T-helper 1 cell treated with Interleukin-12 subunit alpha and Interleukin-12 subunit beta and Interleukin-4 antibody, amounts not matched to agents 30 μg/mL and 1 μg/mL, for 36 hours (primary cell): ENCODE data around the gene RNFT2.
A peak's percentile ranks its signal among the peaks of the same experiment; 100 is the strongest.

ENCODE experiments used
- H3K27ac Mint-ChIP-seq: one replicate; pipeline ENCODE4 v1.8.0; 2021; ENCODE audit warnings: mild to moderate bottlenecking, mixed read lengths
- H3K27me3 Mint-ChIP-seq: one replicate; pipeline ENCODE4 v1.8.0; 2021; ENCODE audit warnings: low read depth, mixed read lengths
- H3K36me3 Mint-ChIP-seq: one replicate; pipeline ENCODE4 v1.8.0; 2021; ENCODE audit warnings: low read depth, mixed read lengths
- H3K4me1 Mint-ChIP-seq: one replicate; pipeline ENCODE4 v1.8.0; 2021; ENCODE audit warnings: low read depth, mixed read lengths
- H3K4me3 Mint-ChIP-seq: one replicate; pipeline ENCODE4 v1.8.0; 2021; ENCODE audit warnings: mild to moderate bottlenecking, moderate library complexity, mixed read lengths
- H3K9me3 Mint-ChIP-seq: one replicate; pipeline ENCODE4 v1.8.0; 2021; ENCODE audit warnings: mixed read lengths

The RNFT2 gene, protein sequence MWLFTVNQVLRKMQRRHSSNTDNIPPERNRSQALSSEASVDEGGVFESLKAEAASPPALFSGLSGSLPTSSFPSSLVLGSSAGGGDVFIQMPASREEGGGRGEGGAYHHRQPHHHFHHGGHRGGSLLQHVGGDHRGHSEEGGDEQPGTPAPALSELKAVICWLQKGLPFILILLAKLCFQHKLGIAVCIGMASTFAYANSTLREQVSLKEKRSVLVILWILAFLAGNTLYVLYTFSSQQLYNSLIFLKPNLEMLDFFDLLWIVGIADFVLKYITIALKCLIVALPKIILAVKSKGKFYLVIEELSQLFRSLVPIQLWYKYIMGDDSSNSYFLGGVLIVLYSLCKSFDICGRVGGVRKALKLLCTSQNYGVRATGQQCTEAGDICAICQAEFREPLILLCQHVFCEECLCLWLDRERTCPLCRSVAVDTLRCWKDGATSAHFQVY

GRCh38 chr12:116737774-116738657 lies at the start of gene RNFT2, which contains the start of gene SPRING1:
Gene RNFT2 (plus strand): TSS chr12:116738315. CDS start chr12:116740498, 2,183 bp downstream.
Gene SPRING1 (minus strand): TSS chr12:116738069. CDS start chr12:116737900, 169 bp downstream.
- Mint-ChIP-seq H3K9me3 (no peaks in the 10 kb centered on the region), H3K27me3 (no peaks in the 10 kb centered on the region), H3K4me3 (peak within 1 kb of the TSS; percentile 98), H3K36me3 (peaks cover 12% of the 10 kb centered on the region), H3K27ac (peak within 1 kb of the TSS; percentile 83), H3K4me1 (peaks cover 21% of the 10 kb centered on the region)

GRCh38 chr12:116689521-116689920 lies 48.6 kb upstream of the RNFT2 start:
- peaks cover 8% of the 10 kb centered on the region for H3K4me1 Mint-ChIP-seq
- no peaks in the 10 kb centered on the region for H3K9me3 Mint-ChIP-seq
- H3K36me3 Mint-ChIP-seq, result no peaks in the 10 kb centered on the region
- H3K27me3 Mint-ChIP-seq, result peaks cover 24% of the 10 kb centered on the region
- H3K4me3 Mint-ChIP-seq, result no peak overlapping the region
- no peak overlapping the region for H3K27ac Mint-ChIP-seq

GRCh38 chr12:116689979-116690744 lies 48.0 kb upstream of the RNFT2 start:
- Mint-ChIP-seq H3K36me3 (no peaks in the 10 kb centered on the region), H3K4me3 (no peak overlapping the region), H3K4me1 (peaks cover 11% of the 10 kb centered on the region), H3K27me3 (peaks cover 30% of the 10 kb centered on the region), H3K27ac (no peak overlapping the region), H3K9me3 (no peaks in the 10 kb centered on the region)

- no peaks in the 10 kb centered on the region for H3K36me3 Mint-ChIP-seq
- peaks cover 11% of the 10 kb centered on the region for H3K4me1 Mint-ChIP-seq
- no peak overlapping the region for H3K4me3 Mint-ChIP-seq
- no peaks in the 10 kb centered on the region for H3K9me3 Mint-ChIP-seq
- no peak overlapping the region for H3K27ac Mint-ChIP-seq
- H3K27me3 Mint-ChIP-seq, result peaks cover 37% of the 10 kb centered on the region
These were observed 46.9 kb upstream of the RNFT2 start for GRCh38 chr12:116691205-116691604.

DNA sequence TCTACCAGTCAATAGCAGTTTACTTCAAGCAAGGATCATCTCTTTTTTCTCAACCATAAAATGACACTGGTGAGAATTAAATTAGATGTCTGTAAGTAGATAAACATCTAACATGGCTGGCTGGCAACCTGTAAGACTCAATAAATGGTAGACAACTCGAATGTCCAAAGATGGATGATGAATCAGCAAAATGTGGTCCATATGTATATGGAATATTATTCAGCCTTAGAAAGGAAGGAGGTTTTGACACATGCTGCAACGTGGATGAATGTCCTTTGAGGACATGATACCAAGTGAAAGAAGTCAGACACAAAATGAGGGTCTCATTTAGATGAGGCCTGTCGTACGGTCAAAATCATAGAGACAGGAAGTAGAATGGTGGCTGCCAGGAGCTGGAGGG lies 46.5 kb upstream of the RNFT2 start:
- H3K4me1 Mint-ChIP-seq, result peaks cover 11% of the 10 kb centered on the region
- peaks cover 41% of the 10 kb centered on the region for H3K27me3 Mint-ChIP-seq

DNA sequence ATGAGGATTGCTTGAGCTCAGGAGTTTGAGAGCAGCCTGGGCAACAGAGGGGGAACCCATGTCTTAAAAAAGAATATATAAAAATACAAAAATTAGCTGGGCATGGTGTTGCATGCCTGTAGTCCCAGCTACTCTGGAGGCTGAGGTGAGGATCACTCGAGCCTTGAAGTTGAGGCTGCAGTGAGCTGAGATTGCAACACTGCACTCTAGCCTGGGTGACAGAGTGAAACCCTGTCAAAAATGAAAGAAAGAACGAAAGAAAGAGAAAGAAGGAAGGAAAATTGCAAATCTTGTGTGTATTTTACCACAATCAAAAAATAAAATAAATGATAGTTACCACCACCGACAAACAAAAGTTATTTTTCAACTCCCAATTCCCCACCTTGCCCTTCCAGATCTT lies 45.5 kb upstream of the RNFT2 start:
- H3K4me1 Mint-ChIP-seq, result peaks cover 11% of the 10 kb centered on the region
- no peaks in the 10 kb centered on the region for H3K36me3 Mint-ChIP-seq
- peak overlapping the region; percentile 21 for H3K4me3 Mint-ChIP-seq
- H3K9me3 Mint-ChIP-seq, result no peaks in the 10 kb centered on the region
- no peak overlapping the region for H3K27ac Mint-ChIP-seq
- H3K27me3 Mint-ChIP-seq, result peaks cover 42% of the 10 kb centered on the region

More for the DNA sequence above, 46.5 kb upstream of the RNFT2 start:
- no peak overlapping the region for H3K27ac Mint-ChIP-seq
- H3K4me3 Mint-ChIP-seq, result no peak overlapping the region
- H3K9me3 Mint-ChIP-seq, result no peaks in the 10 kb centered on the region
- no peaks in the 10 kb centered on the region for H3K36me3 Mint-ChIP-seq

DNA sequence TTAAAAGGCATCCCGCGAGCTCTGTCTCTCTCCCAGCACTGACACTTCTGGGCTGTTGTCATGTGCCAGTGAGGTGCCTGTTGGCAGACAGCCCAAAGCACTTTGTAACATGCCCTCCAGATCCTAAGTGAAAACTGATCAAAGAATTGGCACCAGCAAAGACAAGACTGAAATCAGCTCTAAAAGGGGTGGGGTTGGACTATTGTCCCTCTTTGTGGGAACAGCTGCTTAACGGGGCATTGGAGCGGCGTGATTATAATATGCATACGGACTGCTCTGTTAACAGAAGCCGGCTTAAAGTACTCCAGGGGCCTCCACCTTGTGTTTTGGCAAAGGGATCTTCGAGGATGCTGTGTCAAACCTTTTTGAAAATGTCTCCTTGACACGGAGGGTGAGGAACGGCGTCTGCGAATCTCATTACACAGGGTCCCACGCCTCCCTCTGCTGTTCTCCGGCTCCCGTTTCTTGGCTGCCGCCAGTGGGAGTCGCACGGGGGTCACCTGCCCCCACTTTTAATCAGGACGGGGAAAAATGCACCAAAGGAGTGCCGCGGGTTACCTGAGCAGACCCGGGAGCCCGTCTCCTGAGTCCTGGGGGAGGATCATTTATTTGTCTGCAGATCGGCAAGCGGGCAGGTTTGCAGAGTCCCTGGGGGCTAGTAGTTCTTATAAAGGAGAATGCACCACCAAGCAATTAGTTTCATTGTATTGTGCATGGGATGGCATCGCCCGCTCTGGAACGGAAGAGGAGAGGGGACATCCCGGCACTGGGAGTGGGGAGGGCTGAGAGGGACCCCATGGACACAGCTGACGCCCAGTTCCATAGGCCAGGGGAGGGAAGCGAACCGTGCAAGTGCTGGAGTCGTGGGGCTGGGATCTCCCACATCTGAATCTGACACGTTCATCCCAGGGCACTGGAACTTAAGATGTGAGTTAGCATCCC lies 44.6 kb upstream of the RNFT2 start:
- H3K36me3 Mint-ChIP-seq, result no peaks in the 10 kb centered on the region
- H3K4me1 Mint-ChIP-seq, result peaks cover 11% of the 10 kb centered on the region
- H3K27ac Mint-ChIP-seq, result no peak overlapping the region
- peaks cover 42% of the 10 kb centered on the region for H3K27me3 Mint-ChIP-seq
- no peaks in the 10 kb centered on the region for H3K9me3 Mint-ChIP-seq
- H3K4me3 Mint-ChIP-seq, result no peak overlapping the region

- no peak overlapping the region for H3K4me3 Mint-ChIP-seq
- H3K36me3 Mint-ChIP-seq, result no peaks in the 10 kb centered on the region
- no peaks in the 10 kb centered on the region for H3K9me3 Mint-ChIP-seq
- H3K27me3 Mint-ChIP-seq, result peaks cover 42% of the 10 kb centered on the region
- H3K27ac Mint-ChIP-seq, result no peak overlapping the region
- H3K4me1 Mint-ChIP-seq, result peaks cover 11% of the 10 kb centered on the region
These were observed 43.3 kb upstream of the RNFT2 start for GRCh38 chr12:116694653-116695463.

DNA sequence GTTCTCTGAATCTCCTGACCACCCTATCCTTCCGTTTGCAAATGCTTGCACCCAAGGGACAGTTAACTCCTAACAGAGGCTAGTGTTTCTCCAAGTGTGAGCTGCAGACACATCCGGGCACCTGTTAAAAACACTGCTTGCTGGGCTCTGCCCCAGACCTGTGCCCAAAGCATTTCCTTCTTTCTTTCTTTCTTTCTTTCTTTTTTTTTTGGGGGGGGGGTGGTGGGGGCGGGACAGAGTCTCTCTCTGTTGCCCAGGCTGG lies 42.7 kb upstream of the RNFT2 start:
- H3K9me3 Mint-ChIP-seq, result no peaks in the 10 kb centered on the region
- H3K27ac Mint-ChIP-seq, result no peak overlapping the region
- H3K4me1 Mint-ChIP-seq, result peaks cover 11% of the 10 kb centered on the region
- no peak overlapping the region for H3K4me3 Mint-ChIP-seq
- no peaks in the 10 kb centered on the region for H3K36me3 Mint-ChIP-seq
- H3K27me3 Mint-ChIP-seq, result peaks cover 42% of the 10 kb centered on the region

GRCh38 chr12:116697305-116697704 lies 40.8 kb upstream of the RNFT2 start:
- Mint-ChIP-seq H3K4me1 (peaks cover 11% of the 10 kb centered on the region), H3K9me3 (no peaks in the 10 kb centered on the region), H3K27me3 (peaks cover 49% of the 10 kb centered on the region), H3K27ac (no peak overlapping the region), H3K4me3 (no peak overlapping the region), H3K36me3 (no peaks in the 10 kb centered on the region)

DNA sequence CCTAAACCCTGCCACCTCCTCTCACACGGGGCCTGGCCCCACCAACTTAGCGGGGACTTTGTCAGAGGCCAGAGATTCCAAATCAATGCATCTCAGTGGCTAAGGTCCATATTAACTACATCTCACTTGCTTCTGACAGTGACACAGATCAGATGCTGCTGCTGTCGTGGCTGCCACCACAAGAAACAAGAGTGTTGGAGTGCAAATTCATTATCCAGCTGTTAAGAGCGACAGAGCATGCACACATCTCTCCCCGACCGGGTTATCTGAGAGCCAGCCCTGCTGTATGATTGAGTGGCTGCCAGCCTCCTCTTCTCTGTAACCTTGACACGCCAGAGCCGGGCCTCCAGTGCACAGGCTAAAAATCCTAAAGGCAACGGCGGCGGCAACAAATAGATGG lies 40.4 kb upstream of the RNFT2 start:
- Mint-ChIP-seq H3K4me1 (peaks cover 9% of the 10 kb centered on the region), H3K4me3 (no peak overlapping the region), H3K27ac (no peak overlapping the region), H3K36me3 (no peaks in the 10 kb centered on the region), H3K9me3 (no peaks in the 10 kb centered on the region), H3K27me3 (peaks cover 46% of the 10 kb centered on the region)

- Mint-ChIP-seq H3K27ac (no peak overlapping the region), H3K9me3 (no peaks in the 10 kb centered on the region), H3K4me3 (no peak overlapping the region), H3K36me3 (no peaks in the 10 kb centered on the region), H3K27me3 (peaks cover 42% of the 10 kb centered on the region), H3K4me1 (peaks cover 6% of the 10 kb centered on the region)
These were observed 40.0 kb upstream of the RNFT2 start for GRCh38 chr12:116698116-116698515.

DNA sequence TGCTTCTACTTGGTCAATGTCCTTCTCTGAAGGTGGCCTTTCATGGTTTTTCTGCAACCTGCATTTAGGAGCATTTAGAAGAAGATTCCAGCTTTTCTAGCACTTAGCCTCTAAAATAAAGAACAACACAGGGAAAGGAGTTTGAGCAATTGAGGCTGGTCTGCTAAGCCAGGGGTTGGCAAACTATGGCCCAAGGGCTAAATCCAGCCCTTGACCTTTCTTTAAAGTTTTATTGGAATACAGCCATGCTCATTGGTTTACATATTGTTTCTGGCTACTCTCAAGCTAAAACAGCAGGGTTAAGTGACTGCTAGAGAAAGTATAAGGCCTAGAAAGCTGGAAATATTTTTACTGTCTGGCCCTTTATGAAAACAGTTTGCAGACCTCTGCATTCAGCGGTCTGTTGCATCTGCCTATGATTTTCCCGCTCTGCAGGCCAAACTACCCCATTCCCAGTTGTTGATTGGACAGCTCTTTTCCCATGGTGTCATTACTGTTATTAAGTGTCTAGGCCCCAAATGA lies 39.5 kb upstream of the RNFT2 start:
- Mint-ChIP-seq H3K4me1 (peaks cover 5% of the 10 kb centered on the region), H3K4me3 (no peak overlapping the region), H3K27ac (no peak overlapping the region), H3K27me3 (peaks cover 40% of the 10 kb centered on the region), H3K36me3 (no peaks in the 10 kb centered on the region), H3K9me3 (no peaks in the 10 kb centered on the region)
